GM19324 (cell line): Measurements from ENCODE around the gene ACTL8.

Experiments
- ATAC-seq: cut with Tn5 transposase; IDR thresholded peaks from one replicate; pipeline ENCODE4 v1.9.1; 2021; ENCODE audit warnings: mild to moderate bottlenecking, moderate library complexity; ENCODE audit not compliant: unreplicated experiment, low FRiP score

The ACTL8 gene

GRCh38 chr1:17798011-17798410, 42.9 kb downstream of the ACTL8 start:
- ATAC-seq = no peak

- ATAC-seq = no peak
These were observed 43.8 kb downstream of the ACTL8 start for GRCh38 chr1:17798799-17799382.

GRCh38 chr1:17799642-17800041, 44.5 kb downstream of the ACTL8 start:
- no peak for ATAC-seq

GRCh38 chr1:17802164-17802563, 47.0 kb downstream of the ACTL8 start:
- ATAC-seq = no peak

- no peak for ATAC-seq
These were observed 47.8 kb downstream of the ACTL8 start for GRCh38 chr1:17802945-17803344.

- no peak for ATAC-seq
These were observed 50.9 kb downstream of the ACTL8 start for GRCh38 chr1:17805869-17806684.

GRCh38 chr1:17808816-17809215, 53.7 kb downstream of the ACTL8 start:
- ATAC-seq = no peak

GRCh38 chr1:17810668-17811067, 55.5 kb downstream of the ACTL8 start:
- no peak for ATAC-seq

GRCh38 chr1:17816511-17816910, 61.4 kb downstream of the ACTL8 start:
- ATAC-seq = no peak

GRCh38 chr1:17819129-17819802, 64.1 kb downstream of the ACTL8 start:
- no peak for ATAC-seq

- no peak for ATAC-seq
These were observed 65.1 kb downstream of the ACTL8 start for GRCh38 chr1:17820198-17820597.

GRCh38 chr1:17822741-17823426, 67.8 kb downstream of the ACTL8 start:
- ATAC-seq = no peak

GRCh38 chr1:17825273-17826164, 70.4 kb downstream of the ACTL8 start:
- no peak for ATAC-seq

- ATAC-seq = no peak
These were observed 71.0 kb downstream of the ACTL8 start for GRCh38 chr1:17826165-17826488.

- ATAC-seq = no peak
These were observed 73.9 kb downstream of the ACTL8 start for GRCh38 chr1:17828991-17829390.

GRCh38 chr1:17829579-17829978, 74.4 kb downstream of the ACTL8 start:
- ATAC-seq = no peak

GRCh38 chr1:17831597-17831996, 76.5 kb downstream of the ACTL8 start:
- ATAC-seq = no peak

- ATAC-seq = no peak
These were observed 78.7 kb downstream of the ACTL8 start for GRCh38 chr1:17833661-17834501.

- ATAC-seq = no peak
These were observed 79.5 kb downstream of the ACTL8 start for GRCh38 chr1:17834561-17835100.
